Ecto neural progenitor cell (in vitro differentiated cells): ENCODE data around the gene RPA1.

Source experiments
- DNase-seq: peaks from one replicate; pipeline ENCODE4 v3.0.0-alpha.2; 2018; ENCODE audit warnings: low spot score

The RPA1 gene

DNA sequence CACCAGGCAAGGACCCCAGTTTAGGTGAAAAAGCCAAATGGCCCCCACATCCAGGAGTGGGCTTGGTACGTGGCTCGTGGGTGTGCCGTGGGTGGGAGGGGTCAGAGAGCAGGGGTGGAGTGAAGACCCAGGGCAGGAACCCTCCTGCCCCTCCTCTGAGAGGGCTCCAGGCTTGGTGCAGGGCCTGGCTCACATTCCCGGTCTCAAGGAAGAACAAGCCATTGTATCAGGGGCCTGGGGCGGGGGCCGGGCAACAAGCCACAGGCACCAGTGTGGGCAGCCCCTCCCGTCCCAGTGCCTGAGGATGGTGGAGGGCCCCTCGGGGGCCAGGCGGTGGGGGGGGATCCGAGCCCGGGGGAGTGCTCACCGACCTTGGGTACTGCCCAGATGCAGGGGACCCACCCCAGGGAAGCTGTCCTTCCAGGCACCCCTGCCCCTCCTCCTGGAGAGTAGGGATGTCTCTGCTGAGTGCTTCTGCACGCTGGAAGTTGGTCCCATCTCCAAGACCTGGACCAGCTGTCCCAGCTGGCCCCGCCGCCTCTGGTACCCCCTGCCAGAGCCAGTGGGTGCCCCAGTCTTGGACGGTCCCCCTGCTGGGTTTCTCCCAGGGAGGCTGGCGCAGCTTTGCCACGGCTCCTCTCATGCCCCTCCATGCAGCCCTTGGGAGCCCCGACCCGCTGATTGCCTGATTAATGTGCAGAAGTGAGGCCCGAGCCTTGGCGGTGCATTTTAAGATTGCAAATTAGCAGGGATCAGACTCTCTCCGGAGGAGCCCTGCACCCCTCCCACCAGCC lies 111.7 kb downstream of the RPA1 start:
- DNase-seq, result peak; percentile 68

DNA sequence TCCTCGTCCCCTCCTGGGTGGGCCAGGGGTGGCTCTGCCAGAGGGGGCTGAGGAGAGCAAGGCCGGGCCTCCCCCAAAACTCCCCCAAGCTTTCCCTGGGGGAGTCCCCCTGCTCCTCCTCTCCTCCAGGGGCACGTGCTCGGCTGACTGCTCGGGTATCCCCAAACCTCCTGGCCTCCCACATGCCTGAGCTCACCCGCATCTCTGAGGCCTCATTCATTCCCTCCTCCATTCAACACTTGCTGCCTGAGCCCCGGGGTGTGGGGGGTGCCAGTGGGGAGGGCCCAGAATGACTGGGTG lies 112.2 kb downstream of the RPA1 start:
- DNase-seq, result no peak

DNA sequence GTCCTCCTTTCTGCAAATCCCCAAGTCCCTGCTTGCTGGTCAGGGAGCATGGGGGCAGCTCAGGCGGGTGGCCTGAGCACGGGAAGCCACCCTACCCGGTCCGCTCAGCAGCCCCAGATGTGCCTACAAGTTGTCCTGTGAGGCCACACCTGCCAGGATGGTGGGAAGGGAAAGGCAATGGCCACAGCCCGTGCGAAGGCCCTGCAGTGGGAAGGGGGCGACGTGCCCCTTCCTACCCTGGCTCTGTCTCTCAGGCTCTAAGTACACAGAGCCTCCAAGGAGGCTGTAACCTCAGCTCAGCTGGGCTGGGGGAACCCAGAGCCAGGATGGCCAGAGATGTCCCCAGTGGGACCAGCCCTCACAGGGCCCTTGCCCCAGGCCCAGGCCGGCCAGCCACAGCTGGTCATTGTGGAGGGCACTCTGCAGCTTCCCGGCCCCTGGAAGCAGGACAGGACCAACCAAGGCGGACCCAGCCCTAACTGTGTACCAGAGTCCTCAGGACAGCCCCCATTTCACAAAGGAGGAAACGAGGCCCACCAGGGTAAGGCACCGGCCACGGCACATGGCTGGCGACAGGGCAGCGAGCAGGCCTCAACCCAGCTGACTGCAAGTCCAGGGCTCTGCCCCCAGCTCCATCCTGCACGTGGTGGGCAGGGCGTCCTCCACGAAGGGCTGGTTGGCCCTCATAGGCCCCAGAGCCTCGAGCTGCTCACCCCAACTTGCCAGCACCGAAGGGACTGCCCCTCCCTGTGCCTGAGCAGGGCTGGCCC lies 113.0 kb downstream of the RPA1 start:
- no peak for DNase-seq

DNA sequence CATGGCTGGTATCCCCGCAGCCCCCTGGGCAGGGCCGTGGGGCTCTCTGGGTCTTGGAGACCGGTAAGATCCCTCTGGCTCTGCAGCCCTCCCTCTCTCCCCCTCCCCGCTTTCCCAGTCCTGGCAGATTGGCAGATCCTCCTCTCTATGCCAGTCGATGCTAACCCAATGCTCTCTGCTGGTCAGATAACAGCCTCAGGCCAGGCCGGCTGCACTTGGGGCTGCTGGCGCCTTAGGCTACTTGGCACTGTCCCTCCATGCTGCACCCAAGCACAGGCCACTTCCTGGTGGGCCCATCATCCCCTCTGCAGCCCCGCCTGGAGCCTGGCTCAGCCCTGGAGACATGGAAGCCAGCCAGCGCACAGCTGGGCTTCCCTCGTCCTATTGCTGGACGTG lies 113.6 kb downstream of the RPA1 start:
- no peak for DNase-seq

- no peak for DNase-seq
Measured at GRCh38 chr17:1945621-1946020, 115.8 kb downstream of the RPA1 start.

GRCh38 chr17:1946021-1946932 lies 116.5 kb downstream of the RPA1 start:
- DNase-seq, result peak; percentile 67

DNA sequence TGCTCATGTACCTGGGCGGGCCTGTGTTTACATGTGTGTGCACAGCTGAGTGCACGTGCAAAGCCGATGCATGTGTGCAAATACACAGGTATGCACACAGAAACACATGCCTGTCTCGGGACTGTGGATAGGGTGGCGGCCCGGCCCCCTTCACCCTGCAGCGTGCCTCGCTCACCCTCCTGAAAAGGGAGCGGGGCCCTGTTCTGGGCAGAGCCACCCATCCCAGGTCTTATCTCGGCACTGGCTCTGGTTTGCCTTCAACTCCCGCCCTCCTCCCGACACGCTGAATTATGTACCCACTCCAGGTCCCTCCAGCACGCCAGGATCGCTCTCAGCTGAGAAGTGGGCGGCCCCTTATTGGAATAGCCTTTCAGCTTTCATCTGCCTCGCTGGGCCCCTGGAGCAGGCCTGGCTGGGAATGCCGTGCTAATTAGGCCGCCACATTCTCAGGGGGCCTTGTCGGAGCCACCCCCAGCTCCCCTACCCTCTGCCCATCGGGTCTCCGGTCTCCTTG lies 117.5 kb downstream of the RPA1 start:
- peak; percentile 82 for DNase-seq

GRCh38 chr17:1947743-1948516 lies 118.1 kb downstream of the RPA1 start:
- DNase-seq, result no peak

- DNase-seq, result no peak
Measured at GRCh38 chr17:1948517-1948825, 118.7 kb downstream of the RPA1 start.
